Body of pancreas (tissue), 4 donors: ENCODE measurements around the gene CCDC12.

Source experiments
- POLR2A ChIP-seq, 3 donors: fragments of 450-650 bp; IDR thresholded peaks; one replicate each; pipeline ENCODE4 v1.6.1; 2016; ENCODE audit warnings: antibody characterized with exemption in 3 of 3, mild to moderate bottlenecking in 2 of 3
- TF ChIP-seq, protein P1 (sequence below), 7 experiments: fragments of 450-650 bp in 4 of 7; fragments of 200-600 bp in 3 of 7; sonication (generic) in 3 of 7; IDR thresholded peaks; one replicate each; pipeline ENCODE4 v1.5.1; 2016 to 2019; ENCODE audit warnings: antibody characterized with exemption in 7 of 7

DNA sequence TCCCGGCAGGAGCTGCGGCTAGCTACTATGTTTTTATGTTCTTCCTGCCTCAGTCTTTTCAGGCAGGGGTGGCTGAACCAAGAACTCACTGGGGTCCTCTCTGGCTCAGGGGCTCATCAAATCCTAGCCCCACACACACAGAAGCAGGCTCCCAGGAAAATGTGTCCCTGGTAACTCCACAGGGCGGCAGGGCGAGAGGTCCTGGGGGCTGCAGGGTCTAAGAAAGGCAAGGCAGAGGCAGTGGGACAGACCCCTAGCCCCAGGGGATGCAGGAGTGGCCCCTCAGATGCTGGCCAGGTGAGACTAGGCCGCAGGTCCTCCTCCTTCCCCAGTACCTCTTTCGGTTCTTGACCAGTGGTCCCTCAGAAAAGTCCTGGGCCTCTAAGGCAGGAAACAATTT is 50.1 kb downstream of the CCDC12 start:
- no peak for TF ChIP-seq POLR2A (IDR thresholded peaks at IDR 0.05)
- TF ChIP-seq, protein P1, sequence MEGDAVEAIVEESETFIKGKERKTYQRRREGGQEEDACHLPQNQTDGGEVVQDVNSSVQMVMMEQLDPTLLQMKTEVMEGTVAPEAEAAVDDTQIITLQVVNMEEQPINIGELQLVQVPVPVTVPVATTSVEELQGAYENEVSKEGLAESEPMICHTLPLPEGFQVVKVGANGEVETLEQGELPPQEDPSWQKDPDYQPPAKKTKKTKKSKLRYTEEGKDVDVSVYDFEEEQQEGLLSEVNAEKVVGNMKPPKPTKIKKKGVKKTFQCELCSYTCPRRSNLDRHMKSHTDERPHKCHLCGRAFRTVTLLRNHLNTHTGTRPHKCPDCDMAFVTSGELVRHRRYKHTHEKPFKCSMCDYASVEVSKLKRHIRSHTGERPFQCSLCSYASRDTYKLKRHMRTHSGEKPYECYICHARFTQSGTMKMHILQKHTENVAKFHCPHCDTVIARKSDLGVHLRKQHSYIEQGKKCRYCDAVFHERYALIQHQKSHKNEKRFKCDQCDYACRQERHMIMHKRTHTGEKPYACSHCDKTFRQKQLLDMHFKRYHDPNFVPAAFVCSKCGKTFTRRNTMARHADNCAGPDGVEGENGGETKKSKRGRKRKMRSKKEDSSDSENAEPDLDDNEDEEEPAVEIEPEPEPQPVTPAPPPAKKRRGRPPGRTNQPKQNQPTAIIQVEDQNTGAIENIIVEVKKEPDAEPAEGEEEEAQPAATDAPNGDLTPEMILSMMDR (IDR thresholded peaks at IDR 0.05): no peak
